Esophagus squamous epithelium (tissue), 4 donors: ENCODE results near the gene LRCH4.

ENCODE experiments used
- CTCF ChIP-seq, 6 experiments: fragments of 450-650 bp in 4 of 6; fragments of 200-600 bp in 2 of 6; sonication (generic) in 2 of 6; IDR thresholded peaks; one replicate each; pipeline ENCODE4 v1.5.1; 2016 to 2019; ENCODE audit warnings: antibody characterized with exemption in 6 of 6, mild to moderate bottlenecking in 4 of 6, moderate library complexity in 4 of 6
- POLR2A ChIP-seq, 4 donors: fragments of 450-650 bp; IDR thresholded peaks; one replicate each; pipeline ENCODE4 v1.6.1; 2017; ENCODE audit warnings: antibody characterized with exemption in 4 of 4, mild to moderate bottlenecking in 4 of 4, moderate library complexity in 3 of 4

GRCh38 chr7:100627238-100627549, 41.3 kb upstream of the LRCH4 start:
- TF ChIP-seq CTCF (IDR thresholded peaks at IDR 0.05) = no peak
- no peak for TF ChIP-seq POLR2A (IDR thresholded peaks at IDR 0.05)
